Measurements from ENCODE around the gene ZNF784.

Gene ZNF784, protein sequence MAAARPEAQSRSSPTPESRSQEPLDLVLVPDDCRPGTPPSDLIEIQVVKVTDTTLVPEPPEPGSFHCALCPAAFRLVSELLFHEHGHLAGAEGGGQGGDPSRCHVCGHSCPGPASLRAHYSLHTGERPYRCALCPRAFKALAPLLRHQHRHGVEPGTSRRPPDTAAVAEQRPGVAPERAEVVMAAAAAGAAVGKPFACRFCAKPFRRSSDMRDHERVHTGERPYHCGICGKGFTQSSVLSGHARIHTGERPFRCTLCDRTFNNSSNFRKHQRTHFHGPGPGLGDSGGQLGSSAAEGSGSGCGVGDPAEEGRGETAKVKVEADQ

DNA sequence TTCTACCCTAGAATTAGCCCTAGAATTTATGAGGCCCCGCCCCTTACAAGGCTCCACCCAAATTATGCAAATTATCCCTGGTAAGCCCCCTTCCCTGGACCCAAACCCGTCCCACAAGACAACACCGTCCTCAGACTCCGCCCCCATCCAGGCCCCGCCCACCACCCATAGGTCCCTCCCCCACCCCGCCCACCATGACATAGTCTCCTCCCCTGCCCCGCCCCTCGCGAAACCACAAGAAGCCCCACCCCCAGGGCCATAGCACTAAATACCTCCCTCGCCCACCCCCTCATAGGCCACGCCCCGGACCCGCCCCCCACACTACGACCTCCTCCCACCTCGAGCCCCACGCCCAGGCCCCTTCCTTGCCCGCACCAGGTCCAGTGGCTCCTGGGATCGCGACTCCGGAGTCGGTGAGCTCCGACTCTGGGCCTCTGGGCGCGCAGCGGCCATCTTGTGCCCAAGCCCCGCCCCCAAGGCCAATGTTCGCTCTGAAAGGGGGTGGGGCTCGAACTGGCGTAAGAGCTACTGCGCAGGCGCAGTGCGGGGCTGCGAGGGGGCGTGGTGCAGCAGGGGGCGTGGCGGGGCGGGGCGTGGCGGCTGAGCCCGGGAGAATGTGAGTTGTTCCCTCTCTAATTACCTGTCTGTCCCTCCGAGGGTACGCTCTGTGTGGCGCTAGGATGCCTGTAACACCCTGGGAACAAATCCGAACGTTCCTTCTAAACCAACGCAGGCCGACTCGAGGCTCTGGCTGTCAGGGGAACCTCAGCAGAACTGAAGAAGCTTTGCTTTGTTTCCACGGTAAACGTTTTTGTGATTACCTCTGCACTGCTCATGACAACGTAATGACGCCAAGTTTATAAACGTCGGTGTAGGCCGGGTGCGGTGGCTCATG lies at the start of gene ZNF784:
ZNF784 (minus strand) TSS at position 458 of the 895 bp plus-strand sequence; CDS start at position 453, 5 bp downstream.
- peak; percentile 92 for TF ChIP-seq TAF1 (IDR thresholded peaks at IDR 0.05; ENCODE audit: low read depth)
- TF ChIP-seq TEAD4 (IDR thresholded peaks at IDR 0.05) = peak; percentile 8; the same call in 1 of the 2 replicates
- no peak for TF ChIP-seq NFIC (IDR thresholded peaks at IDR 0.05)
- TF ChIP-seq YY1 (IDR thresholded peaks at IDR 0.05; ENCODE audit: low read depth) = peak; percentile 94
- 0 out of 2 replicates have a peak, but pooled peaks have one; percentile 30 for TF ChIP-seq CREB1 (IDR thresholded peaks at IDR 0.05; ENCODE audit: low read depth)
- TF ChIP-seq, protein P1, sequence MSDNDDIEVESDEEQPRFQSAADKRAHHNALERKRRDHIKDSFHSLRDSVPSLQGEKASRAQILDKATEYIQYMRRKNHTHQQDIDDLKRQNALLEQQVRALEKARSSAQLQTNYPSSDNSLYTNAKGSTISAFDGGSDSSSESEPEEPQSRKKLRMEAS (IDR thresholded peaks at IDR 0.05) = peak; percentile 40
- TF ChIP-seq EGR1 (IDR thresholded peaks at IDR 0.05) = no peak

DNA sequence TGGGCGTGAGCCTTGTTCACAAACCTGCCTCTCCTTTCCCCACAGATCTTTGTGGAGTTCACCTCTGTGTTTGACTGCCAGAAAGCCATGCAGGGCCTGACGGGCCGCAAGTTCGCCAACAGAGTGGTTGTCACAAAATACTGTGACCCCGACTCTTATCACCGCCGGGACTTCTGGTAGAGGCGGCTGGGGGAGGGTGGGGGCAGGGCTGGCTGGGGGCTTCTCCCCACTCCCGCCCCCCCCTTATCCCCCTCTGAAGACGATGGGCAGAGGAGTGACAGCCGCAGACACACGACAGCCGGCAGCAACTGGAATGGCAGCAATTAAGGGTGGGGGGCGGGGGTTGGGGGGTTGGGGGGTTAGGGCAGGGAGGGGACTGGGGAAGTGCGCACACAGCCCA lies 49.5 kb upstream of the ZNF784 start:
- TF ChIP-seq RAD21 (IDR thresholded peaks at IDR 0.05; ENCODE audit: low read depth) (no peak), TCF12 (IDR thresholded peaks at IDR 0.05; ENCODE audit: low read depth) (no peak), YY1 (IDR thresholded peaks at IDR 0.05; ENCODE audit: low read depth) (no peak), EP300 (IDR thresholded peaks at IDR 0.05; ENCODE audit: borderline replicate concordance) (no peak), NFIC (IDR thresholded peaks at IDR 0.05) (no peak), EGR1 (IDR thresholded peaks at IDR 0.05) (no peak), ZBTB7A (IDR thresholded peaks at IDR 0.05; ENCODE audit: low read depth) (no peak), CEBPB (IDR thresholded peaks at IDR 0.05) (no peak), FOXM1 (IDR thresholded peaks at IDR 0.05; ENCODE audit: borderline replicate concordance, low read depth) (no peak), CREB1 (IDR thresholded peaks at IDR 0.05; ENCODE audit: low read depth) (no peak), TAF1 (IDR thresholded peaks at IDR 0.05; ENCODE audit: low read depth) (no peak), TEAD4 (IDR thresholded peaks at IDR 0.05) (no peak)
- TF ChIP-seq, protein P2, sequence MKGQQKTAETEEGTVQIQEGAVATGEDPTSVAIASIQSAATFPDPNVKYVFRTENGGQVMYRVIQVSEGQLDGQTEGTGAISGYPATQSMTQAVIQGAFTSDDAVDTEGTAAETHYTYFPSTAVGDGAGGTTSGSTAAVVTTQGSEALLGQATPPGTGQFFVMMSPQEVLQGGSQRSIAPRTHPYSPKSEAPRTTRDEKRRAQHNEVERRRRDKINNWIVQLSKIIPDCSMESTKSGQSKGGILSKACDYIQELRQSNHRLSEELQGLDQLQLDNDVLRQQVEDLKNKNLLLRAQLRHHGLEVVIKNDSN (IDR thresholded peaks at IDR 0.05) = no peak
- TF ChIP-seq, protein P3, sequence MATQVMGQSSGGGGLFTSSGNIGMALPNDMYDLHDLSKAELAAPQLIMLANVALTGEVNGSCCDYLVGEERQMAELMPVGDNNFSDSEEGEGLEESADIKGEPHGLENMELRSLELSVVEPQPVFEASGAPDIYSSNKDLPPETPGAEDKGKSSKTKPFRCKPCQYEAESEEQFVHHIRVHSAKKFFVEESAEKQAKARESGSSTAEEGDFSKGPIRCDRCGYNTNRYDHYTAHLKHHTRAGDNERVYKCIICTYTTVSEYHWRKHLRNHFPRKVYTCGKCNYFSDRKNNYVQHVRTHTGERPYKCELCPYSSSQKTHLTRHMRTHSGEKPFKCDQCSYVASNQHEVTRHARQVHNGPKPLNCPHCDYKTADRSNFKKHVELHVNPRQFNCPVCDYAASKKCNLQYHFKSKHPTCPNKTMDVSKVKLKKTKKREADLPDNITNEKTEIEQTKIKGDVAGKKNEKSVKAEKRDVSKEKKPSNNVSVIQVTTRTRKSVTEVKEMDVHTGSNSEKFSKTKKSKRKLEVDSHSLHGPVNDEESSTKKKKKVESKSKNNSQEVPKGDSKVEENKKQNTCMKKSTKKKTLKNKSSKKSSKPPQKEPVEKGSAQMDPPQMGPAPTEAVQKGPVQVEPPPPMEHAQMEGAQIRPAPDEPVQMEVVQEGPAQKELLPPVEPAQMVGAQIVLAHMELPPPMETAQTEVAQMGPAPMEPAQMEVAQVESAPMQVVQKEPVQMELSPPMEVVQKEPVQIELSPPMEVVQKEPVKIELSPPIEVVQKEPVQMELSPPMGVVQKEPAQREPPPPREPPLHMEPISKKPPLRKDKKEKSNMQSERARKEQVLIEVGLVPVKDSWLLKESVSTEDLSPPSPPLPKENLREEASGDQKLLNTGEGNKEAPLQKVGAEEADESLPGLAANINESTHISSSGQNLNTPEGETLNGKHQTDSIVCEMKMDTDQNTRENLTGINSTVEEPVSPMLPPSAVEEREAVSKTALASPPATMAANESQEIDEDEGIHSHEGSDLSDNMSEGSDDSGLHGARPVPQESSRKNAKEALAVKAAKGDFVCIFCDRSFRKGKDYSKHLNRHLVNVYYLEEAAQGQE (IDR thresholded peaks at IDR 0.05; ENCODE audit: low read depth) = no peak
- TF ChIP-seq, protein P1 (IDR thresholded peaks at IDR 0.05) = no peak

GRCh38 chr19:55673465-55673864 lies 49.1 kb upstream of the ZNF784 start:
- TF ChIP-seq EP300 (IDR thresholded peaks at IDR 0.05; ENCODE audit: borderline replicate concordance) = no peak
- TF ChIP-seq EGR1 (IDR thresholded peaks at IDR 0.05) = no peak
- TF ChIP-seq FOXM1 (IDR thresholded peaks at IDR 0.05; ENCODE audit: borderline replicate concordance, low read depth) = no peak
- no peak for TF ChIP-seq TAF1 (IDR thresholded peaks at IDR 0.05; ENCODE audit: low read depth)
- TF ChIP-seq NFIC (IDR thresholded peaks at IDR 0.05) = no peak
- no peak for TF ChIP-seq TCF12 (IDR thresholded peaks at IDR 0.05; ENCODE audit: low read depth)
- TF ChIP-seq YY1 (IDR thresholded peaks at IDR 0.05; ENCODE audit: low read depth) = no peak
- no peak for TF ChIP-seq CEBPB (IDR thresholded peaks at IDR 0.05)
- TF ChIP-seq, protein P1 (IDR thresholded peaks at IDR 0.05) = no peak

- TF ChIP-seq TEAD4 (IDR thresholded peaks at IDR 0.05) = no peak
- no peak for TF ChIP-seq FOXM1 (IDR thresholded peaks at IDR 0.05; ENCODE audit: borderline replicate concordance, low read depth)
- no peak for TF ChIP-seq CREB1 (IDR thresholded peaks at IDR 0.05; ENCODE audit: low read depth)
- no peak for TF ChIP-seq CEBPB (IDR thresholded peaks at IDR 0.05)
- TF ChIP-seq NFIC (IDR thresholded peaks at IDR 0.05) = no peak
- TF ChIP-seq, protein P3 (IDR thresholded peaks at IDR 0.05; ENCODE audit: low read depth) = no peak
- no peak for TF ChIP-seq ZBTB7A (IDR thresholded peaks at IDR 0.05; ENCODE audit: low read depth)
- no peak for TF ChIP-seq TCF12 (IDR thresholded peaks at IDR 0.05; ENCODE audit: low read depth)
- no peak for TF ChIP-seq TAF1 (IDR thresholded peaks at IDR 0.05; ENCODE audit: low read depth)
- TF ChIP-seq, protein P1 (IDR thresholded peaks at IDR 0.05) = no peak
- TF ChIP-seq EP300 (IDR thresholded peaks at IDR 0.05; ENCODE audit: borderline replicate concordance) = no peak
- no peak for TF ChIP-seq EGR1 (IDR thresholded peaks at IDR 0.05)
- no peak for TF ChIP-seq YY1 (IDR thresholded peaks at IDR 0.05; ENCODE audit: low read depth)
- TF ChIP-seq RAD21 (IDR thresholded peaks at IDR 0.05; ENCODE audit: low read depth) = no peak
- TF ChIP-seq, protein P2 (IDR thresholded peaks at IDR 0.05) = no peak
These were observed 48.1 kb upstream of the ZNF784 start for GRCh38 chr19:55672418-55672817.

Data from Ishikawa (cell line).